VCaP (cell line): Measurements from ENCODE around the gene RAB40C.
A peak's percentile ranks its signal among the peaks of the same experiment; 100 is the strongest.

Source experiments
- H3K27ac ChIP-seq: fragments of 450-650 bp; 2 replicates; pipeline ENCODE4 v1.5.1; 2017
- TF ChIP-seq, protein P1 (sequence below): fragments of 450-650 bp; conservative IDR thresholded peaks from 2 replicates; pipeline ENCODE4 v1.5.1; 2017; ENCODE audit warnings: mild to moderate bottlenecking, moderate library complexity

Gene RAB40C

DNA sequence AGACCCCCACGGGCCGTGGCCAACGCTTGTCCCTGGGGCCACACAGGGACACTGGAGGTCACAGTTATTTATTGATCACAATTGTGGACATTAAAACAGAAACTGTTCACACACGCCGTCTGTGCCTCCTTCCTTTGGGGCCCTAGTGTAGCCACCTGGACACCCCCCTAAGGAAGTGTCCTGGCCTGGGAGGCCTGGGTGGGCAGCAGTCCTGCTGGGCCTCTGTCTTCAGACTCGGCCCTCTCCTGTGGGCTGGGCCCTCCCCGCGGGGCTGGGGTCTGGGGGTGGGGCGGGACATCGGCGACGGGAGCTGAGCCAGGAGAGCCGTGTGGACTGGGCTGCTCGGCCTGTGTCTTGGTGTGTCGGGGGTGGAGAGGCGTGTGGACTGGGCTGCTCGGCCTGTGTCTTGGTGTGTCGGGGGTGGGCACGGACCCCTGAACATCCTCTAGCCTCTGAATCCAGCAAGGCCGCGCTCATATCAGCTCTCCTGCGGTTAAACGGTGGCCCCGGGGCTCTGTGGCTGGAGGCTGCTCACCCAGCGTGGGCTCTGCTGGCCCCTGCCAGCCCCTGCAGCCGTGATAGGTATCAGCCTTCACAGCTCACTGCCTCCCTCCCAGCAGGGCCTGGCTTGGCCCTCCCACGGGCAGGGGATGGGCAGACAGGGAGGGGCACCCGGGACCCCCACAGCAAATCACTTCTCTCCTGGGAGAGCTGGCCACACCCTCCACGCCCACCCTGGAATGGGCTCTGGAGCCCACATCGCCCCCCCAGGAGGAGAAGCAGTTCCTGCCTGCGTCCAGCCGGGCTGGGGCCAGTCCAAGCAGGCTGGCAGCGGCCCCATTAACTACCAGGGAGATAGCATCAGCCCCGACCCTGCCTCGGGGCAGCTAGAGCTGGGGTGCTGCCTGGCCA is 24.2 kb upstream of the RAB40C start:
- TF ChIP-seq, protein P1, sequence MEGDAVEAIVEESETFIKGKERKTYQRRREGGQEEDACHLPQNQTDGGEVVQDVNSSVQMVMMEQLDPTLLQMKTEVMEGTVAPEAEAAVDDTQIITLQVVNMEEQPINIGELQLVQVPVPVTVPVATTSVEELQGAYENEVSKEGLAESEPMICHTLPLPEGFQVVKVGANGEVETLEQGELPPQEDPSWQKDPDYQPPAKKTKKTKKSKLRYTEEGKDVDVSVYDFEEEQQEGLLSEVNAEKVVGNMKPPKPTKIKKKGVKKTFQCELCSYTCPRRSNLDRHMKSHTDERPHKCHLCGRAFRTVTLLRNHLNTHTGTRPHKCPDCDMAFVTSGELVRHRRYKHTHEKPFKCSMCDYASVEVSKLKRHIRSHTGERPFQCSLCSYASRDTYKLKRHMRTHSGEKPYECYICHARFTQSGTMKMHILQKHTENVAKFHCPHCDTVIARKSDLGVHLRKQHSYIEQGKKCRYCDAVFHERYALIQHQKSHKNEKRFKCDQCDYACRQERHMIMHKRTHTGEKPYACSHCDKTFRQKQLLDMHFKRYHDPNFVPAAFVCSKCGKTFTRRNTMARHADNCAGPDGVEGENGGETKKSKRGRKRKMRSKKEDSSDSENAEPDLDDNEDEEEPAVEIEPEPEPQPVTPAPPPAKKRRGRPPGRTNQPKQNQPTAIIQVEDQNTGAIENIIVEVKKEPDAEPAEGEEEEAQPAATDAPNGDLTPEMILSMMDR, result no peak
- H3K27ac ChIP-seq, result peak overlapping the region; percentile 70

DNA sequence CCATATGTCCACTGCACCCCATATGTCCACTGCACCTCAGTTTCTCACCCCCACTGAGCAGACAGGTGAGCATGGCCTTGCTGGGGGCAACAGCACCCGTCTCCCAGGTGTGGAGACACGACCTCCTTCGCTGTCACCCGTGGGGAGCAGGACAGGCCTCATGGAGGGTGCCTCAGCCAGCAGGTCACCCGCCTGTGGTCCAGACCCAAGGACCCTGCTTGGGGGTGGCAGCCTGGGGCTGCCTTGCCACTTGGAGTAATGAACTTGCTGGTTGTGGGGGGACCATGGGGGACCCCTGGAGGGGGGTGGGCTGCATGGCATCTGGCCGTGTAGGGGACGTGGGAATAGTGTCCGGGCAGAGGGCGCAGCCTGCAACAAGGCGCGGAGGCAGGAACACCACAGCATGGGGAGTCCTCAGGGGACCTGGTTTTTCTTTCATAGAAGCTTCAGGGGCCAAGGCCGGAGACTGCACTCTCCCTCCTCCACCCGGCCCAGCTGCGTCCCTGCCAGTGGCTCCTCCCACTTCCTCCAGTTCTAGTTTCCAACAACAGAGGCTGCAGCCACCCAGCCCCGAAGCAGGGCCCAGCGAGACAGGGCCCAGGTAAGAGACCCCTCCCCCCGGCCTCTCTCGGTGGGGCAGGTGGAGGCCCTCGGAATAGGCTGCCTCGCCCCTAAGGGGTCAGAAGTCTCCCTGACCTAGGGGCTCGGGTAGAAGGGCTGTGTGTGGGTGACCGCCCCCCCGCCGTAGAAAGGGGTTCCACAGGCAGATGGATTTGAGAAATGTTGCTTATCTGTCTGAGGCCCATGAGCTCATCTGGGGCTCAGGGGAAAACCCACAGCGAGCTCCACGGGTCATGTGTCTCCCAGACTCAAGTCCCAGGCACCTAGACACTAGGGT is 23.1 kb upstream of the RAB40C start, which contains the start of gene NHLRC4:
Gene NHLRC4 (plus strand): TSS at position 531 of the 898 bp plus-strand sequence. CDS start 1,043 bp downstream, outside the sequence.
- TF ChIP-seq, protein P1, result no peak
- peak within 1 kb of the TSS; percentile 70 for H3K27ac ChIP-seq

DNA sequence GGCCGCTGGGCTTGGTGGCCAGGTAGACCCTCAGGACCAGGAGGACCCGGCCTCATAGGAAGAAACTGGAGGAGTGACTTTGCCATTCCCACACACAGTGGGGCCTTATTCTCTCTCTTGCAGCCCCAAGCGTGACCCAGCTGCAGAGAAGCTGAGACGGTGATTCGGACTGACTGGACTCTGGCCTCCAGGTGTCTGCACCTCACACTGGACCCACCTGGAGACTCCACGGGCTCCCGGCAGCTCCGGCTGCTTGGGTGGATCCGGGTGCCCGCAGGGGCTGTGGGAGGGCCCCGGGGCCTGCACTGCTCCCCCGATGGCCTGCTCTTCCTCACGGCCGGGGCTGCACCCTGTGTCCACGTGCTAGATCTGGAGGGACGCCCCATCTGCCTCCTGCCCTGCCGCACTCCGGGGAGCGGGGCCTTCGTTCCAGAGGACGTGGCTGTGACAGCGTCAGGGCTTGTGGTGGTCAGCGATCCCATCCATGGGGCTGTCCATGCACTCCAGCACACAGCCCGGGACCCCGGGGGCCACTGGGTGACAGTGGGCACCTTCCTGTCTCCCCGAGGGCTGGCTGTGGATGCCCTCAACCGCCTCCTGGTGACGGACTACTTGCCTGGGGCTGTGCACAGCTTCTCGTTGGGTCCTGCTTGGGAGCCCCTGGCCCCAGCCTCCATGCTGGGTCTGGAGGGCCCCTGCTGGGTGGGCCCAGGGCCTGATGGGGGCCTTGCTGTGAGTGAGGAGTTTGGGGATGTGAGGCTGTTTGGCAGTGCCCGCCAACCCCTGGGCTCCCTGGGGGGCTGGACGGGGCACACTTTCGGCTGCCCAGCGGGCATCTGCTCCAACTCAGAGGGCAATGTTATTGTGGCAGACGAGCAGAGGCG is 22.3 kb upstream of the RAB40C start:
- TF ChIP-seq, protein P1, result no peak
- H3K27ac ChIP-seq, result peak overlapping the region; percentile 70

DNA sequence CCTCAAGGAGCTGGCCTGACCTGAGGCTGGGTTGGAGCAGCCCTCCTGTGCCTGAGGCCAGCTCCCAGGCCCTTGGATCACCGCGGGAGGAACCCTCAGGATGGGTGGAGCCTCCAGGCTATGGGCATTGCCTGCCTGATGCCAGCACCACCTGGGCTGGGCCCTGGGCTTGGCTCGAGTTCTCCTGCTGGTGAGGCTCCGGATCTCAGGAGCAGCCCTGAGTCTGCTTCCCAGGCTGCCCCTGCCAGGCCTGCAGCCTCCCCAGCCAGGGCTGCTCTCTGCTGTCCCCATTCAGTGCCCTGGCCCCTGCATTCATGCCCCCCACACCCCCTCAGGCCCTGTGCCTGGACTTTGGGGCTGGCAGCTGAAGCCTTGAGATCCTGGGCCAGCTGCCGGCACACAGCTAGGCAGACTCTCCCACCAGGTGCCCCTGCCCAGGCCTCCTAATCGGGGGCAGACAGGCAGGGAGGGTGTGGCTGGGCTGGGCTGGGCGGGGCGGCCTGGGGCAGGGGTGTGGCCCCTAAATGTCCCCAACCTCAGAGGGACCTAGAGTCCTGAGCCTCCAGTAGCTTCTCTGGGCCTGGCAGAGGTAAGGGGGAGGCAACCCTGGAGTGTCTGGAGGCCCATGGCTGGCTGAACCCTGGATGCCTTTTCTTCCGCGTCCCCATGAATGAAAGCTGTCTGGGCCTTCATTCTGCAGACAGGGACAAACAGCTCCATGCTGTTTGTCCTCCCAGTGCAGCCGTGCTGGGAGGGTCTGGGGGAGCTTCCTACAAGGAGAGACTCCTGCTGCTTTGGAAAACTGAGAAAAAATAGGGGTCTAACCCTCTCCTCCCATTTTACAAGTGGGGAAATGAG is 21.2 kb upstream of the RAB40C start:
- H3K27ac ChIP-seq, result peak overlapping the region; percentile 66; the same call in 1 of the 2 replicates

DNA sequence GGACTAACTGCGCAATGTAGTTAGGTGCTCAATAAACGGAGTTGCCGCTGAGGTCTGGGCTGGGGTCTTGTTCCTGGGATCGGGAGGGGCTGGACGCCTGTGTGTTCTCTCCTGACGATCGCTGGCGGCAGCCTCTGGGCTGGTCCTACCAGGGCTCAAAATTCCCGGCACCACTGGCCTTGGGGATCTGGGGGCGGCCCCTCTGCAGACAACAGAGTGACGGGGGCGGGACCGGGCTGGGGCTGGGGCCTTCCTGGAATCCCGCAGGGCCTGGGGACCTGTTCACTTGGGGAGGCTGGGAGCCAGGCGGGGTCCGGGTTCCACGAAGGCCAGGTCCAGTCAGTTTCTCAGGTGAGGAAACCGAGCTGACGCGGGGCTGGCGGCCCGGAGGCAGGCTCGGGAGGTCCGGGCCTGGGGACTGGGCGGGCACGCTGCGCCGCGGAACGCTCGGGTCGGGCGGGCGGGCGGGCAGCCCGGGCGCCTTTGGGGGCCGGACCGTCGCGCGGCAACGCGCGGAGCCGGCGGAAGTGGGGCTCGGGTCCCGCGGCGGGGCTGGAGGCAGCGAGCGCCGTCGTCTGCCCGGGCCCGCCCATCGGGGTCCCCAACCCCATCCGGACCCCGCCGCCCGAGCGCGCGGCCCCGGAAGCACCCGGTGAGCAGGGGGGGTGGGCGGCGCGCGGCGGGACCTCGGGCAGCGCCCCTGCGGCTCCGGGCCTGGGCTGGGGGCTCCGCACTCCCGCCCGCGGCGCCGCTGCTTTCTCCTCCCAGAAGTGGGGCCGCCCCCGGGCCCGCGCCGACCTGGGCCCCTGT is 20.2 kb upstream of the RAB40C start, which contains the start of gene PIGQ:
Gene PIGQ (plus strand): TSS at position 524 of the 810 bp plus-strand sequence. CDS start 4,107 bp downstream, outside the sequence.
- TF ChIP-seq, protein P1, result no peak
- H3K27ac ChIP-seq, result peak within 1 kb of the TSS; percentile 66; the same call in 1 of the 2 replicates

More for the DNA sequence above, 21.2 kb upstream of the RAB40C start:
- TF ChIP-seq, protein P1, result no peak
